ENCODE measurements around the gene GOSR1.

DNA sequence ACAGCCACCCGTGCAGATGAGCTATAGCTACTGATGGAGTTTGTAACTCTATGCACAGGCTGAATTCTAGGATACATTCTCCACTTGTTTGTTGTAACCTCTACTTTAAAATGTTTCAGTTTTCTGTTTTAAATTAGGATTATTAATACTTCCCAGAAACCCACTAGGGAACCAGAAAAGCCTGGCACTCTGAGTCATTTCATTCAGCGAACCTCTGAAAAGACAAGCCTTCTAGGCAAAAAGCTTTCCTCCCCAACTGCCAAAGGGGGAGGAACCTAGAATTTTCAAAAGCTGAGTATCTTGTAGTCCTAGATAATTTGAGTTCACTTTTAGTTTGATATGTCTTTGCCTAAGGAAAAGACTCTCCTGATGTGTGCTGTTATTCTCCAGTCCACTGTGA lies 43.2 kb downstream of the GOSR1 start:
- TF ChIP-seq POLR2A (IDR thresholded peaks at IDR 0.05) (no peak), CTCF (IDR thresholded peaks at IDR 0.05) (no peak)

Measured in thyroid gland (tissue), 4 donors.